ENCODE results near the gene TATDN2. TPM values are rescaled to one million over a fixed set of nuclear protein-coding genes. Genes with fewer than 3 reads are reported as not detected.
A peak's percentile ranks its signal among the peaks of the same experiment; 100 is the strongest.

TATDN2 gene
- total RNA-seq, 1 donor from 2014 or later, result 70.9 TPM

DNA sequence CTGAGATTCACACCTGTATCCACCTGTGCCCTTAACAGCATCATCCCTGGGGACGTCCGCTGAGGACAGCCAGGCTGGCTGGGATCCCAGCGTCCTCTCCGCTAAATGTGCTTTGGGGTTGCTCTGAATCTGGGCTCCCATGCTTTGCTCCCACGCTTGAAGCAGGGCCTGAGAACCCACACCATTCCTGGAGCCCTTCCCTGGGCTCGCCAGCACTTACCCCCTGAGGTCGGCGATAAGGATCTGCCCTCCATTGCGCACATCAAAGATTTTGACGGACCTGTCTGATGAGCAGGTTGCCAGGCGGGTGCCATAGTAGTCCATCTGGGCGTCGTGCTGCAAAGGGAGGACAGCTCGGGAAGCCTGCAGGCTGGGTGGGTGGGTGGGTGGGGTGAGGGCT lies 66.8 kb downstream of the TATDN2 start:
- Mint-ChIP-seq H3K9me3 (no peaks in the 10 kb centered on the region), H3K36me3 (ENCODE audit: low read depth) (peaks cover 52% of the 10 kb centered on the region)

DNA sequence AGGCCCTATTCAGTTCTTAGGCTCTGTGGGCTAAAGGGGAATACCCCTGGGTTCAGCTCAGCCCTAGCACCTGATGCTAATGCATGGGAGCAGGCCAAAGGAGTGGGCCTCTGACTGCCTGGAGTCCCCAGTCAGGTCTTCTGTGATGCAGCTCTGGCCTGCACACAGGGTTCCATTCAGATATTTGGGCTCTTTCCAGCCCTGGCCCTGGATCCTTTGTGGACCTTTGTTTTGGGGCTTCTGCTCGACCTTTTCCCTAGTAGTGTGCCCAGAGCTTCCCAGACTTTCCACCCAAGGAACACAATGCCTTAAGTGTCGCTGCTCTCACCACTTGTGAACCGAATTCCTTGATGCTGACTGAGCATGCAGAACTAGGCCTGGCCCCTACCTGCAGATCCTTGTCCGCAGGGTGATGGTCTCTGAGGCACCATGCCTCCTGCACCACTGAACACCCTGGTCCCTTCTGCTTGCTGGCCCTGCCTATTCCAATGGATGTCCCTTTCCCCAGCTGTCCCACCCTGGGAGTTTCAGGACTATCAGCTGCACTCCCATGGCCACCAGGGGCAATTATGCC lies 67.6 kb downstream of the TATDN2 start:
- intact Hi-C loops (cut with micrococcal nuclease), result no loop called here
- Mint-ChIP-seq H3K4me3 (no peak overlapping the region), H3K4me1 (peaks cover 17% of the 10 kb centered on the region), H3K9me3 (no peaks in the 10 kb centered on the region), H3K36me3 (ENCODE audit: low read depth) (peaks cover 45% of the 10 kb centered on the region), H3K27me3 (no peaks in the 10 kb centered on the region), H3K27ac (no peak overlapping the region)
- DNase-seq, result no peak

More for the DNA sequence above, 66.8 kb downstream of the TATDN2 start:
- no peak for DNase-seq
- Mint-ChIP-seq H3K27me3 (no peaks in the 10 kb centered on the region), H3K4me1 (peaks cover 17% of the 10 kb centered on the region), H3K27ac (no peak overlapping the region), H3K4me3 (no peak overlapping the region)
- intact Hi-C loops (cut with micrococcal nuclease), result no loop called here

DNA sequence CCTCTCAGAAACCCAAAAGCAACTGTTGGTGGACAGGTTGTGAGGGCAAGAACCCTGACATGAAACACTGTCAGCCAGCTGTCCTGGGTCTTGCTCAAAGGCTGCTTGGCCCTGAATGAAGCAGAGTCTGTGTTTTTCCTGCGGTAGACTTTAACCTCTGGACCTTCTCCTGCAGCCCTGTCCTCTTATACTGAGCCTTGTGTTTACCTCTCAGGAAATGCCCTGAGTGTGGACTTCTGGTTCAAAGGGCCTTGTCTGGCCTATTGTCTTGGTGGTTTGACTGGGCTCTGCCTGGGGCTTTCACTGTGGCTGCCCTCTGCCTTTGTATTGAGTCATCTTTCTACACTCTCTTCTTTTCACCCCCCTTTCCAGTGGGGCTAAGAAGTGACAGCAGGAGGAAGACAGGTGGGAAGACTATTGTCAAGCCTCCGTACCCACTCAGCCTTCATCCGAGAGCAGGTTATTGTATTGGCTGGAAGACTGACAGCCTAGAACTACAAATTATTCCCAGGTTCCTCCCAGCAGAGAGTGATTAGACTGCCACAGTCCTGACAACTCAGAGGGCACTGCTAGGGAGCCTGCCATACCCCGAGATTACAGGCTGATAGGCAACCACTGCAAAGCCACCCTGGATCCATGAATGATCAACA lies 69.2 kb downstream of the TATDN2 start:
- no peaks in the 10 kb centered on the region for H3K27me3 Mint-ChIP-seq
- intact Hi-C loops (cut with micrococcal nuclease), result no loop called here
- no peak overlapping the region for H3K27ac Mint-ChIP-seq
- no peak for DNase-seq
- peaks cover 25% of the 10 kb centered on the region for H3K4me1 Mint-ChIP-seq
- no peak overlapping the region for H3K4me3 Mint-ChIP-seq
- peaks cover 34% of the 10 kb centered on the region for H3K36me3 Mint-ChIP-seq (ENCODE audit: low read depth)
- H3K9me3 Mint-ChIP-seq, result no peaks in the 10 kb centered on the region

DNA sequence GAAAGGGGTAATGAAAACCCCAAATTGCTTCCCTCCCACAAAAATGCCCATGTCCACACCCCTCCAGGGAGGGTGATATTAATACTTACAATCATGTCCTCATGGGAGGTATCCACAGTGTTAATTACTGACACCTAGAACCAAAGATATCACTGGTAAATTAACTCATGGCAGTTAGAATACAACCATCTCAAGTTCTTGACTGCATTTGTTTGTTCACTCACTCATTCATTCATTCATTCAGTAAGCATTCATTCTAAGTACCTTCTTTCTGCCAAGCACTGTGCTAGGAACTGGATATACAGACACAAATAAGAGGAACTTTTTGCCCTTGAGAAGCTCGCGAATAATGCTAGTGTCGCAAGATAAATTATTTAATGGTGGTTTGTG lies 69.7 kb downstream of the TATDN2 start:
- no peaks in the 10 kb centered on the region for H3K9me3 Mint-ChIP-seq
- no peak for DNase-seq
- peaks cover 31% of the 10 kb centered on the region for H3K36me3 Mint-ChIP-seq (ENCODE audit: low read depth)
- no peaks in the 10 kb centered on the region for H3K27me3 Mint-ChIP-seq
- no peak overlapping the region for H3K27ac Mint-ChIP-seq
- peaks cover 25% of the 10 kb centered on the region for H3K4me1 Mint-ChIP-seq
- intact Hi-C loops (cut with micrococcal nuclease), result no loop called here
- no peak overlapping the region for H3K4me3 Mint-ChIP-seq

DNA sequence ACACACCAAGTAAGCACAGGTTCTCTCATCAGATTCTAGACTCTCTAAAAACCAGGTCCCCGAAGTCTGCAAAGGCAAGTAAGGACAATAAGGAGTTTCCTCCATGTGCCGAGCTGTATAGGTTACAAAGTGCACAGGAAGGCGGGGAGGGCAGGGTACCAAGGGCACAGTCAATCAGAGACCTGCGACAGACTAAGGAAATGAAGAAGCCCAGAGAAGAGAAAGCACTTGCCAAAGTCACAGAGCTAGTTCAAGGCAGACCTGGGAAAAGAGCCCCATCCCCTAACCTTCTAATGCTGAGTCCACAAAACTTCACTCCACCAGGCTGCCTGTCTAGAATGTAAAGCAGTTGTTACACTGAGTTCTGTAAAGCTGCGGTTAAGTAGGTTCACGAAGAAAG lies 71.0 kb downstream of the TATDN2 start:
- intact Hi-C loops (cut with micrococcal nuclease), result no loop called here
- H3K4me1 Mint-ChIP-seq, result peaks cover 23% of the 10 kb centered on the region
- peaks cover 22% of the 10 kb centered on the region for H3K36me3 Mint-ChIP-seq (ENCODE audit: low read depth)
- no peaks in the 10 kb centered on the region for H3K27me3 Mint-ChIP-seq
- H3K9me3 Mint-ChIP-seq, result no peaks in the 10 kb centered on the region
- DNase-seq, result no peak
- H3K27ac Mint-ChIP-seq, result peak overlapping the region; percentile 45
- peak overlapping the region; percentile 90 for H3K4me3 Mint-ChIP-seq

DNA sequence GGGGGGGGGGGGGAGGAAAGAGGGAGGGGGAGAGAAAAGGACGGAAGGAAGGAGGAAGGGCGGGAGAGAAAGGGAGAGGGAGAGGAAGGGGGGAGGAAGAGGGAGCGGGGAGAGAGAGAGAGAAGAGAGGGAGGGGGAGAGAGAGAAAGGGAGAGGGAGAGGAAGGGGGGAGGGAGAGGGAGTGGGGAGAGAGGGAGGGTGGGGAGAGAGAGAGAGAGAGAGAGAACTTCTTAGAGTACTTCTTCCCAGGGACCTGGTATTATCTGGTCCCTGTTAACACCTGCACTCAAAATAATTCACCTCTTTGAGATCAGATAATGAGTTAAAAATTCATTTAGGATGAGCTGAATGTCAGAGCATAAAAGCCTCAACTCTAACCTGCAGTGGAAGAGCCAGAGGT lies 71.5 kb downstream of the TATDN2 start:
- peaks cover 23% of the 10 kb centered on the region for H3K4me1 Mint-ChIP-seq
- H3K4me3 Mint-ChIP-seq, result peak overlapping the region; percentile 90
- peaks cover 19% of the 10 kb centered on the region for H3K36me3 Mint-ChIP-seq (ENCODE audit: low read depth)
- DNase-seq, result no peak
- intact Hi-C loops (cut with micrococcal nuclease), result loop anchor here (1.0 to 5.0 kb wide), 3 partner anchors 309 to 478 kb away; partner anchors contain the start of genes CRELD1 and RPUSD3
- peaks cover 5% of the 10 kb centered on the region for H3K27me3 Mint-ChIP-seq
- H3K9me3 Mint-ChIP-seq, result no peaks in the 10 kb centered on the region
- H3K27ac Mint-ChIP-seq, result no peak overlapping the region

DNA sequence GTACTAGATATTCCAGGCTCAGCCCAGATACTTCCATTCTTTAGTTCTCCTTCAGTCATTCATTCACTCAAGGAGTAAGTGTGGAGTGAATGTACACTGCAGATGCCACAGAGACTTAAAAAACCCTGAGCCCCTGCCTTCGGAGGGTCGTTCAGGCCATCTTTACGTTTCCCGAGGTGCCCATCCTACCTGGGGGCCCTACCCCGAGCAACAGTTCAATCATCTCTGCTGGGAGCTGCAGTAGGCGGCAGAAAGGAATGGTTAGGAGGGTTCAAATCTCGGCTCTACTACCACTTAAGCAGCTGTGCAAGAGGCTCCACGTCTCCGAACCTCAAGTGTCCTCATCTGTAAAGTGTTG lies 72.0 kb downstream of the TATDN2 start:
- H3K27me3 Mint-ChIP-seq, result peaks cover 10% of the 10 kb centered on the region
- H3K9me3 Mint-ChIP-seq, result no peaks in the 10 kb centered on the region
- H3K36me3 Mint-ChIP-seq (ENCODE audit: low read depth), result peaks cover 19% of the 10 kb centered on the region
- no peak for DNase-seq
- peak overlapping the region; percentile 87 for H3K27ac Mint-ChIP-seq
- H3K4me3 Mint-ChIP-seq, result peak overlapping the region; percentile 90
- intact Hi-C loops (cut with micrococcal nuclease), result loop anchor here (1.0 to 5.0 kb wide), 3 partner anchors 309 to 478 kb away; partner anchors contain the start of genes CRELD1 and RPUSD3
- peaks cover 23% of the 10 kb centered on the region for H3K4me1 Mint-ChIP-seq

DNA sequence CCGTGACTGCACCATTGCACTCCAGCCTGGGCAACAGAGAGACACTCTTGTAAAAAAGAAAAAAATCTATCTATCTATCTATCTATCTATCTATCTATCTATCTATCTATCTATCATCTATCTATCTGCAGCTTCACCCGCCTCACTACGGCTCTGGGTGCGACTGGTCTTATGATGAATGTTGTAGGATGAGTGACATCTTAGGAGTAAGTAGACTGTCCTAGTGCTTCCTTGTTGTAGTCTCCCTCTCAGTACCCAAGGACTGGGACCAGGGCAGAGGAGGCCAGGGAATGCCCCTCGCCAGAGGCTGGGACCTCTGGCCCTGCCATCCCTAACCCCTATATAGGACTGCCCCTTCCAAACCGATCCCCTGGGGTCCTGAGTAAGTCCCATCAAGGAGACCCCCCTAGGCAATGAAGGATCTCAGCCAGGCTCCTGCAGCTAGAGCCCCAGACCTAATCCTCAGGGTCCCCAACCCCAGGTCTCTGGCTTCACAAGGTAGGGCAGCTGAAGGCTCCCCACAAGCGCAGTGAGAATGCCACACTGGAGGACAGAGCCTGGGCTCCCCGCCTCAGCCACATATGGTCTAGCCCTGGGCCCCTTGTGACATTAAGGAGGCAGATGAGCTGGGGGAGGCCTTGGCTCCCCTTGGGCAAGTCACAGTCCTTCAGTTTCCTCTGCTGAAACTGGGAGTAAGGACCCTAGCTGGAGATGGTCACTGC lies 73.5 kb downstream of the TATDN2 start:
- intact Hi-C loops (cut with micrococcal nuclease), result loop anchor here (1.0 to 5.0 kb wide), 5 partner anchors 206 to 479 kb away; partner anchors contain the start of genes BRK1, CRELD1, FANCD2 and RPUSD3
- Mint-ChIP-seq H3K27ac (peak overlapping the region; percentile 70), H3K4me1 (peaks cover 23% of the 10 kb centered on the region), H3K36me3 (ENCODE audit: low read depth) (peaks cover 18% of the 10 kb centered on the region), H3K9me3 (no peaks in the 10 kb centered on the region), H3K27me3 (peaks cover 16% of the 10 kb centered on the region), H3K4me3 (peak overlapping the region; percentile 43)
- peak; percentile 63 for DNase-seq

DNA sequence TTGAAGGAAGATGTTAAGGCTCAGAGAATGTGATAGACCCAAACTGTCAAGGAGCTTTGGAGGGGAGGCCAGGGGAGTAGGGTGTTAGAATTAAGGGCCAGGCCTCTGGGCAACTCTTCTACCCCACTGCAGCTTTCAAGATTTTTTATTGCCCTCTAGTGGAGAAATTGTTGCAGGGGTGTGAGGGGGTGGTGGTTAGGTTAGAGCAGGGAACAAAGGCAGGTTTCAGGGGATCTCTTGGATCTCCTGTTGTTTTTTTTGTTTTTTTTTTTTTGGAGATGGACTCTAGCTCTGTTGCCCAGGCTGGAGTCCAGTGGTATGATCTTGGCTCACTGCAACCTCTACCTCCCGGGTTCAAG lies 74.1 kb downstream of the TATDN2 start:
- H3K9me3 Mint-ChIP-seq, result no peaks in the 10 kb centered on the region
- H3K27me3 Mint-ChIP-seq, result peaks cover 19% of the 10 kb centered on the region
- intact Hi-C loops (cut with micrococcal nuclease), result loop anchor here (5.0 kb wide), 1 partner anchor 480 kb away; the partner anchor contains the start of gene RPUSD3
- peak; percentile 80 for DNase-seq
- no peak overlapping the region for H3K4me3 Mint-ChIP-seq
- H3K4me1 Mint-ChIP-seq, result peaks cover 23% of the 10 kb centered on the region
- peaks cover 17% of the 10 kb centered on the region for H3K36me3 Mint-ChIP-seq (ENCODE audit: low read depth)
- no peak overlapping the region for H3K27ac Mint-ChIP-seq

DNA sequence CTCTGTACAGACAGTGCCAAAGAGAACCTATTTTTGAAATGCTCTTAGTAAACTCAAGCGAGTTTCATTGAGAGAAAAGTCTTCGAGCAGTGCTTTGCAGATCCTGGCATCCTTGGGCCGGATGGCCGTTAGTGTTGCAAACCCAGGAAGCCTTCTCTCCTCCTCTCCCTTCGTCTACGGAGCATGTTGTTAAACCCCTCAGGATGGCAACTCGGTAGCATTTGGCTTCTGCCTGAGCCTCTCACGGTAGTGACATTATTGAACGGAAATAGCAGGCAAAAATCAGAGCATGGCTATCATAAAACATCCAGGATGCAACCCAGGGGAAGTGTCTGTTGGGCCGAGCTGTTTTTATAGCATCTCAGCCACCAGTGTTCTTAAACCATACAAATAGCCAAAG lies 79.3 kb downstream of the TATDN2 start:
- no peaks in the 10 kb centered on the region for H3K9me3 Mint-ChIP-seq
- no peaks in the 10 kb centered on the region for H3K4me1 Mint-ChIP-seq
- DNase-seq, result no peak
- peaks cover 42% of the 10 kb centered on the region for H3K27me3 Mint-ChIP-seq
- intact Hi-C loops (cut with micrococcal nuclease), result no loop called here
- H3K27ac Mint-ChIP-seq, result no peak overlapping the region
- no peaks in the 10 kb centered on the region for H3K36me3 Mint-ChIP-seq (ENCODE audit: low read depth)
- H3K4me3 Mint-ChIP-seq, result no peak overlapping the region

DNA sequence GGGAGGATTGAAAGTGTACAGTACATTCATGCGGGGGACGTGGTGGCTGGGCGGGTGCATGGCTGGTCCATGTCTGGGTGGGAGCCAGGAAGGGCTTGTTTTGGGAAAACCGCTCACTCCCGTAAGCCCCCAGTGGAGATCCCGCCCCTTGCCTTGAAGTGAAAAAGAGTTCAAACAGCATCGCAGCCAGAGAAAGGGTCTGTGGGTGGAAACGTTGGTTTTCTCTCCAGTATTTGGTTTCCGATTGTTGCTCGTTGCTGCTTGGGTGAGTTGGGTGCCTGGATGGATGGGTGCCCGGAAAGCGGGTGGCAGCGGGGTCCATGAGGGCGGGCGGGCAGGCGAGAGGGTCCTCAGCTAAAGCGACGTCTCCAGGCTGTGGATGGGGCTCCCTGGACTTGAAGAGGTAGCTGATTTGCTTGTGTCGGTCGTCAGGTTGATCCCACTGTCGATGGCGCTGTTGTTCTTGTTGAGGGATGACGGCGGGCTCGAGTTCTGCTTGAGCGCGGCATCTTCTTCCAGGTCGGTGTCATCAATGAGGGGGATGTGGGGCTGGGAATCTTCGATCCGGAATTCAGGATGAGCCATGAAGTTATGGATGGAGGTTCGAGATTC lies 80.3 kb downstream of the TATDN2 start:
- Mint-ChIP-seq H3K9me3 (no peaks in the 10 kb centered on the region), H3K4me3 (no peak overlapping the region), H3K27me3 (peaks cover 44% of the 10 kb centered on the region), H3K36me3 (ENCODE audit: low read depth) (no peaks in the 10 kb centered on the region), H3K4me1 (peaks cover 3% of the 10 kb centered on the region), H3K27ac (no peak overlapping the region)
- no peak for DNase-seq
- intact Hi-C loops (cut with micrococcal nuclease), result no loop called here

DNA sequence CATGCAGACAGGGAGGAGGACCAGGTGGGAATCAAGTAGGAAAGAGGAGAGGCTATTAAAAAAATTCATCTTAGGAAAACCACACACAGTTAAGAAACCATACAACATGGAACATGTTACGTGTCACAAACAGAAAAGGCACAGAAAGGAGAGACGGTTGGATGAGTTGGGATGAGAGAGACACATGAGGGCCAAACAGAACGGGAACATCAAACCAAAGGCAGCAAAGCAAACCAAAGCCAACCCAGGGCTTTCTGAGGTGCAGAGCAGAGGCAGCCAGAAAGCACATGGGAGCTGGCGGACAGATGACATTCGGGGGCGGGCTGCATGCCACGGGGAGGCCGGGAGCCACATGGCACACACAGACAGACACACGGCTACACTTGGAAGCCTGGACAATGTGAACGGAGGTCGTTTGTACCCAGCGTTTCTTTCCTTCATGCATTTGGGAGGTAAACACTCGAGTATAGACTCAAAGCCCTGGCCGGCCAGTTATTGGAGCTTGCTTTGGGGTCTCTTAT lies 81.3 kb downstream of the TATDN2 start:
- Mint-ChIP-seq H3K9me3 (no peaks in the 10 kb centered on the region), H3K27me3 (peaks cover 41% of the 10 kb centered on the region), H3K27ac (no peak overlapping the region), H3K36me3 (ENCODE audit: low read depth) (no peaks in the 10 kb centered on the region), H3K4me1 (peaks cover 3% of the 10 kb centered on the region), H3K4me3 (no peak overlapping the region)
- intact Hi-C loops (cut with micrococcal nuclease), result no loop called here
- no peak for DNase-seq

DNA sequence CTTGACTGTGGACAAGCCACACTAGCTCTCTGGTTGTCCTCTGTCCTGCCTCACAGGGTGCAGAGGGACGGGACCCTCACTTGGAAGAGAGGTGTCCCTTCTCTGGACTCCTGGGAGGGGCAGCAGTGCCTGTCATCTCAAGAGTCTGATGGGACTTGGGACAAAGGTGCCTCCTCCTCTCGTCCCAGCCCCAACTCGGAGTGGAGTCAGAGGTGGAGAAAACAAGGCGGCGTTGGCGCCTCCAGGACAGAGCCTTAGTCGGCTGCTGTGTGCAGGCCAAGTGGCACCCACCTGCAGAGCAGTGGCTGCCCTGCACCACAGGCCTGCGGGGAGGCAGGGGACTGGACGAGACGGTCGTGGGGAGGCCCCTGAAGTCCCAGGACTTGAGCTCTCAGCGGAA lies 82.1 kb downstream of the TATDN2 start:
- no peak overlapping the region for H3K27ac Mint-ChIP-seq
- no peaks in the 10 kb centered on the region for H3K36me3 Mint-ChIP-seq (ENCODE audit: low read depth)
- H3K9me3 Mint-ChIP-seq, result no peaks in the 10 kb centered on the region
- H3K27me3 Mint-ChIP-seq, result peaks cover 34% of the 10 kb centered on the region
- H3K4me3 Mint-ChIP-seq, result no peak overlapping the region
- no peak for DNase-seq
- peaks cover 8% of the 10 kb centered on the region for H3K4me1 Mint-ChIP-seq
- intact Hi-C loops (cut with micrococcal nuclease), result no loop called here

Measured in activated CD4-positive, alpha-beta T cell treated with anti-CD3 and anti-CD28 coated beads, Interleukin-2, amount 10 ng/mL, durations not matched to agents 24 days and 14 days (primary cell).